ENCODE data around the gene PDLIM5. TPM values are rescaled to one million over a fixed set of nuclear protein-coding genes. Genes with fewer than 3 reads are reported as not detected.
A peak's percentile ranks its signal among the peaks of the same experiment; 100 is the strongest.

PDLIM5 gene
- total RNA-seq, 1 donor from 2014 or later = 66.1 TPM

- Mint-ChIP-seq H3K27ac (peak overlapping the region; percentile 16), H3K36me3 (ENCODE audit: insufficient read depth) (peaks cover 8% of the 10 kb centered on the region), H3K4me1 (ENCODE audit: low read depth) (peaks cover 38% of the 10 kb centered on the region), H3K9me3 (ENCODE audit: low read depth) (no peaks in the 10 kb centered on the region), H3K4me3 (ENCODE audit: low read depth) (no peak overlapping the region), H3K27me3 (no peaks in the 10 kb centered on the region)
- no peak for TF ChIP-seq CTCF (IDR thresholded peaks at IDR 0.05; ENCODE audit: unreplicated experiment)
- no peak for DNase-seq (ENCODE audit: low spot score, unreplicated experiment)
Observed at GRCh38 chr4:94459462-94460161, 7.9 kb downstream of the PDLIM5 start.

GRCh38 chr4:94461506-94461905 is 9.8 kb downstream of the PDLIM5 start:
- H3K27ac Mint-ChIP-seq = no peak overlapping the region
- TF ChIP-seq CTCF (IDR thresholded peaks at IDR 0.05; ENCODE audit: unreplicated experiment) = no peak
- H3K4me1 Mint-ChIP-seq (ENCODE audit: low read depth) = peaks cover 30% of the 10 kb centered on the region
- DNase-seq (ENCODE audit: low spot score, unreplicated experiment) = no peak
- no peak overlapping the region for H3K4me3 Mint-ChIP-seq (ENCODE audit: low read depth)
- H3K36me3 Mint-ChIP-seq (ENCODE audit: insufficient read depth) = peaks cover 2% of the 10 kb centered on the region
- no peaks in the 10 kb centered on the region for H3K27me3 Mint-ChIP-seq
- H3K9me3 Mint-ChIP-seq (ENCODE audit: low read depth) = no peaks in the 10 kb centered on the region

- H3K4me1 Mint-ChIP-seq (ENCODE audit: low read depth) = peaks cover 37% of the 10 kb centered on the region
- no peak for DNase-seq (ENCODE audit: low spot score, unreplicated experiment)
- peaks cover 2% of the 10 kb centered on the region for H3K36me3 Mint-ChIP-seq (ENCODE audit: insufficient read depth)
- TF ChIP-seq CTCF (IDR thresholded peaks at IDR 0.05; ENCODE audit: unreplicated experiment) = no peak
- H3K4me3 Mint-ChIP-seq (ENCODE audit: low read depth) = no peak overlapping the region
- H3K9me3 Mint-ChIP-seq (ENCODE audit: low read depth) = no peaks in the 10 kb centered on the region
- no peaks in the 10 kb centered on the region for H3K27me3 Mint-ChIP-seq
- no peak overlapping the region for H3K27ac Mint-ChIP-seq
Observed at GRCh38 chr4:94462572-94462971, 10.8 kb downstream of the PDLIM5 start.

DNA sequence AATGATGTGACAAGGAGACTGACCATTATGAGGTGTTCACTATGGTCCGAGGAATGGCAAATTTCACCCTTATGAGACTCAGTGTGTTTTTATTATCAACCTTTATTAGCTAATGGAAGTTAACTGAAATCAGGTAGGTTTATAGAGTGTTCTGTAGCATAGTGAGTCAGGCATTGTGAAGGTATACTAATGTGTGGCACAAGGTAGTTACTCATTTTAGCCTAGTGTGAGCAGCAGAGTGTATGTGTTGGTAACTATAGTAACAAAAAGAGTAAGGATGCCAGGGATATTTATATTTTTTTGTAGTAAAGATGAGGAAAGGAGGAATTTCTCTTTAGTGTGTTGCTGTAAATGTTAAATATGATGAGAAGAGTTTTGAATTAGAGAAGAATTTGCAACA is 12.0 kb downstream of the PDLIM5 start:
- no peaks in the 10 kb centered on the region for H3K27me3 Mint-ChIP-seq
- H3K27ac Mint-ChIP-seq = no peak overlapping the region
- peaks cover 31% of the 10 kb centered on the region for H3K4me1 Mint-ChIP-seq (ENCODE audit: low read depth)
- H3K36me3 Mint-ChIP-seq (ENCODE audit: insufficient read depth) = peaks cover 2% of the 10 kb centered on the region
- H3K4me3 Mint-ChIP-seq (ENCODE audit: low read depth) = no peak overlapping the region
- no peaks in the 10 kb centered on the region for H3K9me3 Mint-ChIP-seq (ENCODE audit: low read depth)
- no peak for DNase-seq (ENCODE audit: low spot score, unreplicated experiment)
- TF ChIP-seq CTCF (IDR thresholded peaks at IDR 0.05; ENCODE audit: unreplicated experiment) = no peak

- Mint-ChIP-seq H3K36me3 (ENCODE audit: insufficient read depth) (peaks cover 12% of the 10 kb centered on the region), H3K27ac (no peak overlapping the region), H3K4me1 (ENCODE audit: low read depth) (peaks cover 23% of the 10 kb centered on the region), H3K4me3 (ENCODE audit: low read depth) (no peak overlapping the region), H3K27me3 (no peaks in the 10 kb centered on the region), H3K9me3 (ENCODE audit: low read depth) (peaks cover 10% of the 10 kb centered on the region)
- TF ChIP-seq CTCF (IDR thresholded peaks at IDR 0.05; ENCODE audit: unreplicated experiment) = no peak
- DNase-seq (ENCODE audit: low spot score, unreplicated experiment) = no peak
Observed at GRCh38 chr4:94466371-94466770, 14.6 kb downstream of the PDLIM5 start.

Measured in progenitor cell of endocrine pancreas (in vitro differentiated cells).